ENCODE results near the gene MTMR2.

Gene MTMR2

GRCh38 chr11:95789506-95790122, 134.3 kb downstream of the MTMR2 start, which contains the start of gene FAM76B:
TSS of gene FAM76B (minus strand) at chr11:95789782. CDS start at chr11:95789478, 304 bp downstream.
- peaks cover 8% of the 10 kb centered on the region for H3K36me3 ChIP-seq (ENCODE audit: control insufficient read depth, insufficient read depth, low read length)
- peak within 1 kb of the TSS; percentile 93 for H3K9ac ChIP-seq (ENCODE audit: low read depth, low read length)
- H3K4me3 ChIP-seq (ENCODE audit: low read depth, low read length), result peak within 1 kb of the TSS; percentile 98
- H3K27me3 ChIP-seq (ENCODE audit: control insufficient read depth, insufficient read depth, low read length), result no peaks in the 10 kb centered on the region
- no peaks in the 10 kb centered on the region for H3K9me3 ChIP-seq (ENCODE audit: control insufficient read depth, insufficient read depth, low read length)
- peaks cover 12% of the 10 kb centered on the region for H3K4me1 ChIP-seq (ENCODE audit: control insufficient read depth, insufficient read depth, low read length)

- Histone ChIP-seq H3K27me3 (ENCODE audit: control insufficient read depth, insufficient read depth, low read length) (no peaks in the 10 kb centered on the region), H3K9me3 (ENCODE audit: control insufficient read depth, insufficient read depth, low read length) (no peaks in the 10 kb centered on the region), H3K4me3 (ENCODE audit: low read depth, low read length) (peak overlapping the region; percentile 98), H3K36me3 (ENCODE audit: control insufficient read depth, insufficient read depth, low read length) (peaks cover 8% of the 10 kb centered on the region), H3K4me1 (ENCODE audit: control insufficient read depth, insufficient read depth, low read length) (peaks cover 12% of the 10 kb centered on the region), H3K9ac (ENCODE audit: low read depth, low read length) (peak overlapping the region; percentile 82)
Measured at GRCh38 chr11:95788921-95789505, 134.9 kb downstream of the MTMR2 start.

All from iPS-15b (cell line).